ENCODE measurements around the gene GJB5. TPM values are rescaled to one million over a fixed set of nuclear protein-coding genes. Genes with fewer than 3 reads are reported as not detected.

Gene GJB5
- total RNA-seq, 1 donor from 2014 or later, result not detected

DNA sequence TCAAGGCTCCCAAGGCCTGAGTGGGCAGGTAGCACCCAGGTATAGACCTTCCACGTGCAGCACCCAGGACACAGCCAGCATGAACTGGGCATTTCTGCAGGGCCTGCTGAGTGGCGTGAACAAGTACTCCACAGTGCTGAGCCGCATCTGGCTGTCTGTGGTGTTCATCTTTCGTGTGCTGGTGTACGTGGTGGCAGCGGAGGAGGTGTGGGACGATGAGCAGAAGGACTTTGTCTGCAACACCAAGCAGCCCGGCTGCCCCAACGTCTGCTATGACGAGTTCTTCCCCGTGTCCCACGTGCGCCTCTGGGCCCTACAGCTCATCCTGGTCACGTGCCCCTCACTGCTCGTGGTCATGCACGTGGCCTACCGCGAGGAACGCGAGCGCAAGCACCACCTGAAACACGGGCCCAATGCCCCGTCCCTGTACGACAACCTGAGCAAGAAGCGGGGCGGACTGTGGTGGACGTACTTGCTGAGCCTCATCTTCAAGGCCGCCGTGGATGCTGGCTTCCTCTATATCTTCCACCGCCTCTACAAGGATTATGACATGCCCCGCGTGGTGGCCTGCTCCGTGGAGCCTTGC lies 6.4 kb downstream of the GJB5 start:
- Histone ChIP-seq H3K27ac (no peak overlapping the region), H3K4me3 (no peak overlapping the region), H3K27me3 (no peaks in the 10 kb centered on the region), H3K36me3 (no peaks in the 10 kb centered on the region), H3K9me3 (no peaks in the 10 kb centered on the region), H3K4me1 (no peaks in the 10 kb centered on the region)
- no peak for DNase-seq (ENCODE audit: low spot score in 2 of 2)
- intact Hi-C loops (cut with DNase I), result no loop called here
- TF ChIP-seq, protein P1, sequence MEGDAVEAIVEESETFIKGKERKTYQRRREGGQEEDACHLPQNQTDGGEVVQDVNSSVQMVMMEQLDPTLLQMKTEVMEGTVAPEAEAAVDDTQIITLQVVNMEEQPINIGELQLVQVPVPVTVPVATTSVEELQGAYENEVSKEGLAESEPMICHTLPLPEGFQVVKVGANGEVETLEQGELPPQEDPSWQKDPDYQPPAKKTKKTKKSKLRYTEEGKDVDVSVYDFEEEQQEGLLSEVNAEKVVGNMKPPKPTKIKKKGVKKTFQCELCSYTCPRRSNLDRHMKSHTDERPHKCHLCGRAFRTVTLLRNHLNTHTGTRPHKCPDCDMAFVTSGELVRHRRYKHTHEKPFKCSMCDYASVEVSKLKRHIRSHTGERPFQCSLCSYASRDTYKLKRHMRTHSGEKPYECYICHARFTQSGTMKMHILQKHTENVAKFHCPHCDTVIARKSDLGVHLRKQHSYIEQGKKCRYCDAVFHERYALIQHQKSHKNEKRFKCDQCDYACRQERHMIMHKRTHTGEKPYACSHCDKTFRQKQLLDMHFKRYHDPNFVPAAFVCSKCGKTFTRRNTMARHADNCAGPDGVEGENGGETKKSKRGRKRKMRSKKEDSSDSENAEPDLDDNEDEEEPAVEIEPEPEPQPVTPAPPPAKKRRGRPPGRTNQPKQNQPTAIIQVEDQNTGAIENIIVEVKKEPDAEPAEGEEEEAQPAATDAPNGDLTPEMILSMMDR (IDR thresholded peaks at IDR 0.05), result no peak

DNA sequence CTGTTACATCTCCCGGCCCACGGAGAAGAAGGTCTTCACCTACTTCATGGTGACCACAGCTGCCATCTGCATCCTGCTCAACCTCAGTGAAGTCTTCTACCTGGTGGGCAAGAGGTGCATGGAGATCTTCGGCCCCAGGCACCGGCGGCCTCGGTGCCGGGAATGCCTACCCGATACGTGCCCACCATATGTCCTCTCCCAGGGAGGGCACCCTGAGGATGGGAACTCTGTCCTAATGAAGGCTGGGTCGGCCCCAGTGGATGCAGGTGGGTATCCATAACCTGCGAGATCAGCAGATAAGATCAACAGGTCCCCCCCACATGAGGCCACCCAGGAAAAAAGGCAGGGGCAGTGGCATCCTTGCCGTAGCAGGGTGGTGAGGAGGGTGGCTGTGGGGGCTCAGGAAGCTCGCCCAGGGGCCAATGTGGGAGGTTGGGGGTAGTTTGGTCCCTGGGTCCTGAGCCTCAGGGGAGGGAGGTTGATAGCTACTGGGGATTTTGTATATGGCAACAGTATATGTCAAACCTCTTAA lies 7.0 kb downstream of the GJB5 start:
- TF ChIP-seq, protein P1 (IDR thresholded peaks at IDR 0.05), result no peak
- Histone ChIP-seq H3K9me3 (no peaks in the 10 kb centered on the region), H3K27me3 (no peaks in the 10 kb centered on the region), H3K27ac (no peak overlapping the region), H3K36me3 (no peaks in the 10 kb centered on the region), H3K4me3 (no peak overlapping the region), H3K4me1 (no peaks in the 10 kb centered on the region)
- no peak for DNase-seq (ENCODE audit: low spot score in 2 of 2)
- intact Hi-C loops (cut with DNase I), result no loop called here

DNA sequence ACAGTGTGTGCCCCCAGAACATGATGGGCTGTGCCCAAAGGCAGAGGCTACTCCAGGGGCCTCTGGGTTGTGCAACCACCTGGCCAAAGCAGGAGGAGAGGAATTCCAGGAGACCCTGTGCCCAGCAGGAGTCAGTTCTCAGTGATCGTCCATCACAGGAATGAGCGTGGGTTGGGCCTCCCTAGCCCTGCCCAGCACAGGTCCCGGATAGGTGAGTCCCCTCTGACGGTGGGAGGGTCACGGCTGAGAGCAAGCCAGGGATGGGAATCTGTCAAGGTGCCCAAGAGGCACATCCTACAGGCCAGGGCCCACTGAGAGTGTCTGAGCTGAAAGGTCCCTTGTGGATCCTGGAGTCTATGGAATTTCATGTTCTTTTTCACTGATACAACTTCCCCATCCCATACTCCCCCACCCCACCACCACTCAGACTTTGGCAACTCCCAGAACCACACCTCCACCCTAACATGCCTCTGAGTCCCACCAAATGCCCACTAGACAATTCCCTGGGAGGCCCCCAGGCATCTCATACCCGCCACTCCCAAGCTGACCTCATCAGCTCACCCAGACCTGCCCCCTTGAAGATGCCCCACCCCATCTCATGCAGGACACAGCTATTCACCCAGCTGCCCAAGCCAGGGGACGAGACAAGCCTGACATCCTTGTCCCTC lies 7.8 kb downstream of the GJB5 start:
- no peaks in the 10 kb centered on the region for H3K4me1 ChIP-seq
- H3K36me3 ChIP-seq, result no peaks in the 10 kb centered on the region
- H3K27ac ChIP-seq, result no peak overlapping the region
- no peaks in the 10 kb centered on the region for H3K27me3 ChIP-seq
- TF ChIP-seq, protein P1 (IDR thresholded peaks at IDR 0.05), result no peak
- no peak overlapping the region for H3K4me3 ChIP-seq
- no peaks in the 10 kb centered on the region for H3K9me3 ChIP-seq
- intact Hi-C loops (cut with DNase I), result no loop called here
- DNase-seq (ENCODE audit: low spot score in 2 of 2), result no peak

DNA sequence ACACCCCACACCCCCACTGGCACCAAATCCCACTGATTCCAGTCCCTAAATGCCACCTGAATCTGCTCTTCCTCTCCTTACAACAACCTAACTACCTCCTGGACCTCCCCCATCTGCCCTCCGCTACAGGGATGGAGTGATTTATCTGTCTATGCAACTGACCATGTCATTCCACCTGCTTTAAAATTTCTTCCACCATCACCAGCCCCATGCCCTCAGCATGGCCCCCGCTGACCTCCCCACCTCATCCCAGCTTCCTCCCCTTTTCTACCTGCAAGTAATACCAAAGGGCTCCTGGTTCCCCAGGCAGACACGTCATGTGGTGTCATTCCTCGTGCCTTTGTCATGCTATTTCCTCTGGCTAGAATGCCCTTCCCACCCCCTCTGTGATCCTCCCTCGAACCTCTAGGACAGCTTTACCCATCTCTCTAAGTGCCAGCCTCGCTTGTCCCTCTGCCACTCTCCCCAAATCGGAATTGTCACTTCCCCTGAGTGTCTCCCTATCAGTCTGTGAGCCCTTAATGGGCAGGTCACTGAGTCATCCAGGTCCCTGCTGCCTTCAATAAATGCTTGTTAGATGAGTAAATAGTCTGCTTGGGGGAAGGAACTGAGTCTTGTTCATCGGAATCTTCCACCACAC lies 8.4 kb downstream of the GJB5 start:
- TF ChIP-seq, protein P1 (IDR thresholded peaks at IDR 0.05), result no peak

DNA sequence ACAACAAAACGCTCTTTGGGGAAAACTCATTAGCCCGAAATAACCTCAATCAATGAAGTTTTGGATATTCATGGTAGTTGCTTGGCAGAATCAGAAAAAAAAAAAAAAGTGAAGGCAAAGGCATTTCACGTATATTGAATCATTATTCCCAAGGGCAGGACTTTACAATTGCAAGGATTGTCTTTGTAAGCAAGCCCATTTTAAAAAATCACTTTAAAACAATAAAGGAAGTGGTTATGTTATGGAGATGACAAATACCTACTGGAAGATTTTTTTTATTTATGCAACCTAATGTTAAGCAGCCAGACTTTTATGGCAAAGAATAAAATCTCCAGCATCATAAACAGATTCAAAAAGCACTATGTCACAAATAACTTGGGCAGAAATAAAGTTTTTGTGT lies 14.0 kb downstream of the GJB5 start:
- Histone ChIP-seq H3K27me3 (no peaks in the 10 kb centered on the region), H3K27ac (no peak overlapping the region), H3K4me1 (no peaks in the 10 kb centered on the region), H3K9me3 (no peaks in the 10 kb centered on the region), H3K36me3 (no peaks in the 10 kb centered on the region), H3K4me3 (no peak overlapping the region)
- no peak for DNase-seq (ENCODE audit: low spot score in 2 of 2)
- TF ChIP-seq, protein P1 (IDR thresholded peaks at IDR 0.05), result no peak
- intact Hi-C loops (cut with DNase I), result no loop called here

More for the DNA sequence above, 8.4 kb downstream of the GJB5 start:
- Histone ChIP-seq H3K36me3 (no peaks in the 10 kb centered on the region), H3K27me3 (no peaks in the 10 kb centered on the region), H3K4me3 (no peak overlapping the region), H3K9me3 (no peaks in the 10 kb centered on the region), H3K27ac (no peak overlapping the region), H3K4me1 (no peaks in the 10 kb centered on the region)
- intact Hi-C loops (cut with DNase I), result no loop called here
- DNase-seq (ENCODE audit: low spot score in 2 of 2), result no peak
